Measurements from ENCODE around the gene NFATC2.

The NFATC2 gene

DNA sequence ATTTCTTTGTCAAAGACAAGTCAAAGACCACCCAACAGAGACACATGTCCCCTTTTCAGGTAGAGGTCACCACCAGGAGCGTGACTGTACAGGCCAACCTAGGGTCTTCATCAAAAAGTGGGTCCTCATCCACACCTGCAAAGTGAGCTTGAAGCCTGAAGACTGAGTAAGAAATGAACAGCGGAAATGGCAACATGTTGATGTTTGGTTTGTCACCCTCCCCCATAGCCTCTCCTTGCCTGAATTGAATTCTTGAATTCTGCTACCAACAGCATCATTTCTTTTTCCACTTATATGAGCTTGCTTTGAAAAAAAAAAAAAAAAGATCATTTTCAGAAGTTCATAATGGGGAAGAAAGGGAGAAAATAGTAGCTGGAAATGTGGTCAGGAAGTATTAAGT lies 104.4 kb downstream of the NFATC2 start:
- no peaks in the 10 kb centered on the region for H3K9me3 ChIP-seq (ENCODE audit: low read length)
- no peak overlapping the region for H3K27ac ChIP-seq (ENCODE audit: low read depth, low read length)
- H3K9ac ChIP-seq (ENCODE audit: low read length): no peak overlapping the region
- no peaks in the 10 kb centered on the region for H3K27me3 ChIP-seq (ENCODE audit: control insufficient read depth in 1 of 2, insufficient read depth in 2 of 2, low read length in 2 of 2)
- H3K4me1 ChIP-seq (ENCODE audit: insufficient read depth, low read length): no peaks in the 10 kb centered on the region
- peaks cover 11% of the 10 kb centered on the region for H3K36me3 ChIP-seq (ENCODE audit: insufficient read depth, low read length)
- no peak overlapping the region for H3K4me3 ChIP-seq (ENCODE audit: low read depth in 1 of 2, low read length in 2 of 2)

DNA sequence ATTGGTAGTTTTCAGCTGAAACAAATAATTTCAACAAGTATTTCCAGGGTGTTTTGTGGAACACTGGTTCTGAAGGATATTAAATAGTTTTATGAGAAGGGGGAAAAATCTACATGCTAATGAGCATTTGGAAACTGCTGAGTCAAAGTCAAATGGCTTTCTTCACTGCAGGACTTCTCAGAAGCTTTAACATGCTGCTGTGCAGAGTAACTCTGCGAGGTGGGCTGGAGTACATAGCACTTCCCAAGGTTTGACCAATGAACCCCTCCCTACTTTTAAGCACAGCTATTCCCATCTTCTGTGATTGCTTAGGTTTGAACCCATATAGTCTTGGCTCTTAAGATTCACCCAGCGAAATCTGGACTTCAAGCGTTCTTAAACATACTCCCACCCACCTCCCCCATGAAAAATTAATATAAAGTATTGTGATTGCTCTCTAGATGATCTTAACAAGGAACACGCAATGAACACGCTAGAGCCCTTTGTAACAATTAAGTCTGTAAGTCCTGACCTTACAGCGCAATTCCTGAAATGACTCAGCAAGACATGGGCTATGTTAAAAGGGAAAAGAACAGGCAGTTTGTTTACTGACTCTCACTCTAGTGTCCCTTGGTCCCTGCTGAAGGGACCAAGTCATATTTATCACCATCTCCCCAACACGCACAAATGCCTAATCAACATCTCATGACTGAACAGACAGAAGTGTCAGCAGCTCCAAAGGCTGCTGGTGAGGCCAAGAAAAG lies 105.2 kb downstream of the NFATC2 start:
- Histone ChIP-seq H3K9ac (ENCODE audit: low read length) (no peak overlapping the region), H3K27ac (ENCODE audit: low read depth, low read length) (no peak overlapping the region), H3K9me3 (ENCODE audit: low read length) (no peaks in the 10 kb centered on the region), H3K27me3 (ENCODE audit: control insufficient read depth in 1 of 2, insufficient read depth in 2 of 2, low read length in 2 of 2) (no peaks in the 10 kb centered on the region), H3K4me1 (ENCODE audit: insufficient read depth, low read length) (no peaks in the 10 kb centered on the region), H3K36me3 (ENCODE audit: insufficient read depth, low read length) (peaks cover 11% of the 10 kb centered on the region), H3K4me3 (ENCODE audit: low read depth in 1 of 2, low read length in 2 of 2) (no peak overlapping the region)

DNA sequence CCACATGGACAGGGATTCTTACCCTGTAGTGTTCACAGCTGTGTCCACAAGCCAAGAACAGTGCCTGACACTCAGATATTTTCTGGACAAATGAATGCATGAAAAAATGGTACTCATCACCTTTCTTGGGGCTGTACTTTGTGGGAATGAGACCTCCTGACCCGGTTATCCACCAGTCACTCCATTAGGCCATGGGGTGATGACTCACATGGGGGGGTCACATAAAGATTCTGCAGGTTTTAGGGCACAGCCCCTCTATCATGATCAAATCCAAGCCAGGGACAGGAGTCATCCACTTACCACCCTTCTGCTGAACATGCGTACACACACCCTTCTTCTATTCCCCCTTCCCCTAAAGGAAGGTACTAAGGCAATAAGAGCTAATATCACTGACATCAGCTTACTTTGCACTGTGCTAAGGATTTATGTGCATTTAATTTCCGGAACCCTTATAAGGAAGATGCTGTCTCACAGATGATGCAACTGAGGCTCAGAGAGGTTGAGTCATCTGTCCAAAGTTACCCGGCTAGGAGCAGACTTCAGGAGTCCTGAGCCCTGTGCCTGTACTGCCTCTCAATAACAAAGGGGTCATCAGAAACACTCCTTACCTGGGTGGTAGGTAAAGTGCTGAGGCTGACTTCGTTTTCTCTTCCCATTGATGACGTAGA lies 107.8 kb downstream of the NFATC2 start:
- Histone ChIP-seq H3K27me3 (ENCODE audit: control insufficient read depth in 1 of 2, insufficient read depth in 2 of 2, low read length in 2 of 2) (no peaks in the 10 kb centered on the region), H3K9me3 (ENCODE audit: low read length) (no peaks in the 10 kb centered on the region), H3K4me1 (ENCODE audit: insufficient read depth, low read length) (no peaks in the 10 kb centered on the region), H3K27ac (ENCODE audit: low read depth, low read length) (no peak overlapping the region), H3K9ac (ENCODE audit: low read length) (no peak overlapping the region), H3K4me3 (ENCODE audit: low read depth in 1 of 2, low read length in 2 of 2) (no peak overlapping the region), H3K36me3 (ENCODE audit: insufficient read depth, low read length) (peaks cover 11% of the 10 kb centered on the region)

DNA sequence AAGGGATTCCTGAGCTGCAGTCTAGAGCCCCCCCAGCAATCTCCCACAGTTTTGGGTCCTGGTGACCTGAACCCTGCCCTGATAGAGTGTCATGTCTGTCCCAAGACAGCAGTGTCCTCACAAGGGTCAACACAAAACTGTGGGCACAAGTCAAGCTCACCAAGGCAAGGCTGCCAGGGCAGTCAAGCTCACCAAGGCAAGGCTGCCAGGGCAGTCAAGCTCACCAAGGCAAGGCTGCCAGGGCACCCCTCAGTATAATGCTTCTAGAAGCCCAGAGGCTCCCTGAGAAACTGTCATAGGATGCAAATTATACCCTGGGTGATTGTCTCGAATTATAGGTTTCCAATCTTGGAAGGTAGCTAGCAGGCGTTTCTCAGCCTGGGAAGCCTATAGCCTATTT lies 108.5 kb downstream of the NFATC2 start:
- no peaks in the 10 kb centered on the region for H3K27me3 ChIP-seq (ENCODE audit: control insufficient read depth in 1 of 2, insufficient read depth in 2 of 2, low read length in 2 of 2)
- no peak overlapping the region for H3K9ac ChIP-seq (ENCODE audit: low read length)
- H3K4me3 ChIP-seq (ENCODE audit: low read depth in 1 of 2, low read length in 2 of 2): no peak overlapping the region
- H3K9me3 ChIP-seq (ENCODE audit: low read length): no peaks in the 10 kb centered on the region
- H3K36me3 ChIP-seq (ENCODE audit: insufficient read depth, low read length): peaks cover 11% of the 10 kb centered on the region
- H3K27ac ChIP-seq (ENCODE audit: low read depth, low read length): no peak overlapping the region
- peaks cover 1% of the 10 kb centered on the region for H3K4me1 ChIP-seq (ENCODE audit: insufficient read depth, low read length)

DNA sequence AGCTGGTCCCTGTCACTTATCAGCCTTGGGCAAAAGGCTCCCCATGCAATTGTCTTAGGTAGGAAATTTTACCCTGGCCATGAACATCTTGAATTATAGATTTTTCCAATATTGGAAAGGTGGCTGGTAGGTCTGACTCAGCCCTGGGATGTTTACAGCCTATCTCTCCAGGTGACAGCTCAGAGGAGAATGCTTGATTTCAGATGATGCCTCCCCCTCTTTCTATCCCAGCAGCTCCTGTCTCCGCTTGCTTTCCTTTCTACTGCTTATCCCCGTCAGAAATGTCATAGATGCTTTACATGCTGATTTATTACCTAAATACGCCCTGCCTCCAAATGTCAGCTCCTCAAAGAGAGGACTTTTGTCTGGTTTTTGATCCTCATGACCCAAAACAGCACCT lies 109.6 kb downstream of the NFATC2 start:
- peaks cover 11% of the 10 kb centered on the region for H3K4me1 ChIP-seq (ENCODE audit: insufficient read depth, low read length)
- H3K27me3 ChIP-seq (ENCODE audit: control insufficient read depth in 1 of 2, insufficient read depth in 2 of 2, low read length in 2 of 2): no peaks in the 10 kb centered on the region
- no peak overlapping the region for H3K9ac ChIP-seq (ENCODE audit: low read length)
- H3K9me3 ChIP-seq (ENCODE audit: low read length): no peaks in the 10 kb centered on the region
- no peak overlapping the region for H3K27ac ChIP-seq (ENCODE audit: low read depth, low read length)
- no peak overlapping the region for H3K4me3 ChIP-seq (ENCODE audit: low read depth in 1 of 2, low read length in 2 of 2)
- H3K36me3 ChIP-seq (ENCODE audit: insufficient read depth, low read length): peaks cover 11% of the 10 kb centered on the region

DNA sequence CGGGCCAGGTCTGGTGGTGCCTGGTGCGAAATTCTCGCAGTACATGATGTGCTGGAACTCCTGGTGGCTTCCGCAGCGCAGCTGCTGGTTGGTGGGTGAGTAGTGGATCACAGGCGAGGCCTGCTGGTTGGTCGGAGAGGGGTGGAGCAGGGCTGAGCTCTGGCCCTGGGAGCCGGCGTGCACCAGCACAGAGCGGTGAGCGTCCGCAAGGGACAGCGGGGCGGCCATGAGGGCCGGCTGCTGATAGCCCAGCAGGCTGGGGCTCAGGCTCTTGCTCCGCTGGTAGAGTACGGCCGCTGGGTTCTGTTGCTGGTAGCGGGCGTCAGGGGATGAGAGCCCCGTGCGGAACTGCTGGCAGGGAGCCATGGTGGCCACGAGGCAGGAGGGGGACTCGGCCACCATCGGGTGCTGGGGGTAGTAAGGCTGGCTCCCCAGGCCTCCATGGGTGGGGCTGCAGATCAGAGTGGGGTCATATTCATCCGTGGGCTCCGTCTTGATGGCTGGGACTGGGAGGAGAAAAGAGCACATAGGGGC lies 110.2 kb downstream of the NFATC2 start:
- no peak overlapping the region for H3K27ac ChIP-seq (ENCODE audit: low read depth, low read length)
- H3K9ac ChIP-seq (ENCODE audit: low read length): no peak overlapping the region
- peaks cover 17% of the 10 kb centered on the region for H3K4me1 ChIP-seq (ENCODE audit: insufficient read depth, low read length)
- no peak overlapping the region for H3K4me3 ChIP-seq (ENCODE audit: low read depth in 1 of 2, low read length in 2 of 2)
- peaks cover 11% of the 10 kb centered on the region for H3K36me3 ChIP-seq (ENCODE audit: insufficient read depth, low read length)
- no peaks in the 10 kb centered on the region for H3K27me3 ChIP-seq (ENCODE audit: control insufficient read depth in 1 of 2, insufficient read depth in 2 of 2, low read length in 2 of 2)
- no peaks in the 10 kb centered on the region for H3K9me3 ChIP-seq (ENCODE audit: low read length)

DNA sequence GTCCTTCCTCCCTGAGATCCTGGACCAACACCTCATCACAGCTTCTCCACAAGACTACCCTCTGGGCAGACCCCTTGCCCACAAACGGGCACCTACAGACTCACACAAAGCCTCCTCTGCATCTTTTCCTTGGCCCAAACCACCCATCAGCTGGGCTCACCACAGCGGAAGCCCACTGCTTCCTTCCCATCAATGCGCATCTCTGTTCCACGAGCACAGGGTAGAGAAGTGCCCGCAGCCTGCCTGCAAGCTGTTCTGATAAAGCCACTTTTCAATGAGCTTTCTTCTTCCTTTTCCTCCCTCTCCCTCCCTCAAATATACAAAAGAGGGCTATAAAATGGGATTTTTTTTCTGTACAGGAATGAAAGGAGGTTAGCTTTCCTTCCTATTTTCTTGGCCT lies 111.2 kb downstream of the NFATC2 start:
- no peak overlapping the region for H3K27ac ChIP-seq (ENCODE audit: low read depth, low read length)
- H3K27me3 ChIP-seq (ENCODE audit: control insufficient read depth in 1 of 2, insufficient read depth in 2 of 2, low read length in 2 of 2): no peaks in the 10 kb centered on the region
- H3K4me3 ChIP-seq (ENCODE audit: low read depth in 1 of 2, low read length in 2 of 2): no peak overlapping the region
- H3K9me3 ChIP-seq (ENCODE audit: low read length): no peaks in the 10 kb centered on the region
- no peak overlapping the region for H3K9ac ChIP-seq (ENCODE audit: low read length)
- peaks cover 19% of the 10 kb centered on the region for H3K4me1 ChIP-seq (ENCODE audit: insufficient read depth, low read length)
- H3K36me3 ChIP-seq (ENCODE audit: insufficient read depth, low read length): peaks cover 11% of the 10 kb centered on the region

DNA sequence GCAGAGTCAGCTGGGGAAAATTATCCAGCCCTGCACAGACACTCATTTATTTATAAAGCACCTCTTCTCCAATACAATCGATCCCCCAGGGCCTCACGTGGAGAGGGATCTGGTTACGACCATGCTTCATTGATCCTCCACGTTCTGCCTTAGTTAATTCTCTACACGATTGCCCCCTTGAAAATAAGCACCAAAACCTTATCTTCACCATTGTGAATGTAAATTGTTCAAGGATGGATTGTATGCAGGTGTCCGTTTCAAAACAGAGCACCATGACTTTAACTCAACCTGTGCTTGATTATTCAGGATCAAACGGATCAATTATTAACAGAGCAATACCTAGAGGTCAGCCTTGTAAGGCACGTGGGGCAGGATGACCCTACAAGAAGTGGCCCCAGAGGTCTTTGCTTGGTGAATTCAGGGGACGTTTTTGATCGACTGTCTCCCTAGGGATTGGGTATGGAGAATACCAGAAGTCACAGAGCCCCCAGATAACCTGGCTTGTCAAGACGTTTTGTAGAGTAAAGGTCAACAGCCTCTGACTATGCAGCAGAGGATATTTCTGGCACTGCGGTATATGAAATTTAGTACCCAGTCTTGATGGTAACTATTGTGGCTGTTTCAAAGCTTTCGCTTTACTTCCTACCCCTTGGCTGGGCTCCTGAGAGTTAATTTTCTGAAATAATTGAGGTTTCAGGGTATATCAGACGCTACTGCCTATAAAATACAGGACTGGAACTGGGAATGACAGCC lies 112.1 kb downstream of the NFATC2 start:
- Histone ChIP-seq H3K27me3 (ENCODE audit: control insufficient read depth in 1 of 2, insufficient read depth in 2 of 2, low read length in 2 of 2) (no peaks in the 10 kb centered on the region), H3K36me3 (ENCODE audit: insufficient read depth, low read length) (peaks cover 10% of the 10 kb centered on the region), H3K9me3 (ENCODE audit: low read length) (no peaks in the 10 kb centered on the region), H3K9ac (ENCODE audit: low read length) (no peak overlapping the region), H3K4me3 (ENCODE audit: low read depth in 1 of 2, low read length in 2 of 2) (no peak overlapping the region), H3K4me1 (ENCODE audit: insufficient read depth, low read length) (peaks cover 19% of the 10 kb centered on the region), H3K27ac (ENCODE audit: low read depth, low read length) (no peak overlapping the region)

DNA sequence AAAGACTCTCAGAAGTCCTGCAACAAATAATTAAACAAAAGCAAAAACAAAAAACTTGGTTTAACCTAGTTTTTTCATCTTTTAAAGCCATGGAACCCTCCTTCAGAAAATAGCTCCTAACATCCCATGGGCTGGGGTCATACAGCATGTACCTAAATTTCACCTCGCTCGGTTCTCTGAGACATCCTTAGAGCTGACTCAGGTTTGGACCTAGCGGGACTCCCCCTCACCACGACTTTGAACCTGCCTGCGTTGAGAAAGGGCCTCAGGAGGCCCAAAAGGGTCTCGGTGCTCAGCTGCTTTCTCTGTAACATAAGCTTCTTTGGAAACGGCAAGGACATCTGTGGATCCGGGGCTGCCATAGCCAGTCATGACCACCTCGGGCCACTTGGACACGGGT lies 112.8 kb downstream of the NFATC2 start:
- Histone ChIP-seq H3K4me1 (ENCODE audit: insufficient read depth, low read length) (peaks cover 19% of the 10 kb centered on the region), H3K4me3 (ENCODE audit: low read depth in 1 of 2, low read length in 2 of 2) (no peak overlapping the region), H3K9me3 (ENCODE audit: low read length) (no peaks in the 10 kb centered on the region), H3K36me3 (ENCODE audit: insufficient read depth, low read length) (peaks cover 4% of the 10 kb centered on the region), H3K9ac (ENCODE audit: low read length) (no peak overlapping the region), H3K27ac (ENCODE audit: low read depth, low read length) (no peak overlapping the region), H3K27me3 (ENCODE audit: control insufficient read depth in 1 of 2, insufficient read depth in 2 of 2, low read length in 2 of 2) (no peaks in the 10 kb centered on the region)

DNA sequence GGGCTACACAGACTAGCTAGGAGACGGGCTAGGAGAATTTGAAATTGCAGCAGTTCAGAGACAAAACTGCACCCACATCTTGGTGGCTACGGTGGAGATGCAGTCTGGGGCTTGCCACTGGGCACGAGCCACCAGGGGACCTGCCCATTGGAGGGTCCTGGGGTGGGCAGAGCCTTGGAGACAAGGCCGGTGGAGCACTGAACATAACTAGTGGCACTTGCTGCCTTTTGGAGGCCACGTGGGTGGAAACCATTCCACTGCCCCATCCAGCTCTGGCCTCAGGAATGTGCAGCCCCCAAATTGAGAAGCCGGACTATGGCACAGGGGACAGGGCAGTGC lies 113.4 kb downstream of the NFATC2 start:
- Histone ChIP-seq H3K4me1 (ENCODE audit: insufficient read depth, low read length) (peaks cover 19% of the 10 kb centered on the region), H3K9me3 (ENCODE audit: low read length) (no peaks in the 10 kb centered on the region), H3K9ac (ENCODE audit: low read length) (no peak overlapping the region), H3K27ac (ENCODE audit: low read depth, low read length) (no peak overlapping the region), H3K4me3 (ENCODE audit: low read depth in 1 of 2, low read length in 2 of 2) (no peak overlapping the region), H3K27me3 (ENCODE audit: control insufficient read depth in 1 of 2, insufficient read depth in 2 of 2, low read length in 2 of 2) (no peaks in the 10 kb centered on the region), H3K36me3 (ENCODE audit: insufficient read depth, low read length) (no peaks in the 10 kb centered on the region)

DNA sequence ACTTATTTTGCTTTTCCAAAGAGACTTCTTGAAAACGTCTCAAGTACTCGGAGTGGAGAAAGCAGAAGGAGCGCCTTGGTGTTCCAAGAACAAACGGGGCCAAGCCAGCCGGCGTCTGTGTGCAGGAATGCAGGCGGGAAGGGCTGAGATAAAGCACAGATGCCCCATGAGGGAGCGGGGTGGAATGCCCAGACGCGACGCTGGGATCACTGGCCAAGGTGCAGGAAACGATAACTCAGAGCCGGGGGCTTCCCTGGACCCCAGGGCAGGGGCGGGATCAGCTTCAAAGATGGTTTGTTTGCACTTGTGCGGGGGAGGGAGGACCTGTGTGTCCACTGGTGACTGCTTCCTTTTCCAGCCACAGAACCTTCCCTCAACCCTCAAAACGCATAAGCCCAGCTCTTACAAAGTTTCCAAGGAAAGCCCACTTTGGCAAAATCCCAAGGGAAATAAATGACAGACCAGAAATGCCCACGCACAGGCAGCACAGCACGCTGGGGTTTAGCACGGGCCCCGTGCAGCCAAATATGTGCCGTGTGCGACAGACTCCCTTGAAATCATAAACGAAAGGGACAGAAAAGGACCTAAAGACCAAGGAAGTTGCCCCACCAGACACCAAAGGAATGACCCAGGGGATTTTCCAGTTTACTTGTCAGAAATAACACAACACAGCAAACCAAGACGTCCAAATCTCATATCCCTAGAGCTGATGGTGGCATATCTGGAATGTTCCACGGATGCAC lies 113.9 kb downstream of the NFATC2 start:
- Histone ChIP-seq H3K36me3 (ENCODE audit: insufficient read depth, low read length) (no peaks in the 10 kb centered on the region), H3K9me3 (ENCODE audit: low read length) (no peaks in the 10 kb centered on the region), H3K4me3 (ENCODE audit: low read depth in 1 of 2, low read length in 2 of 2) (peak overlapping the region in 1 of 2 donors; percentile 43), H3K4me1 (ENCODE audit: insufficient read depth, low read length) (peaks cover 19% of the 10 kb centered on the region), H3K27me3 (ENCODE audit: control insufficient read depth in 1 of 2, insufficient read depth in 2 of 2, low read length in 2 of 2) (no peaks in the 10 kb centered on the region), H3K9ac (ENCODE audit: low read length) (no peak overlapping the region), H3K27ac (ENCODE audit: low read depth, low read length) (peak overlapping the region; percentile 60)

Measured in muscle layer of colon (tissue), 2 donors.